Measurements from ENCODE around the gene KRTAP4-2.

Gene KRTAP4-2

DNA sequence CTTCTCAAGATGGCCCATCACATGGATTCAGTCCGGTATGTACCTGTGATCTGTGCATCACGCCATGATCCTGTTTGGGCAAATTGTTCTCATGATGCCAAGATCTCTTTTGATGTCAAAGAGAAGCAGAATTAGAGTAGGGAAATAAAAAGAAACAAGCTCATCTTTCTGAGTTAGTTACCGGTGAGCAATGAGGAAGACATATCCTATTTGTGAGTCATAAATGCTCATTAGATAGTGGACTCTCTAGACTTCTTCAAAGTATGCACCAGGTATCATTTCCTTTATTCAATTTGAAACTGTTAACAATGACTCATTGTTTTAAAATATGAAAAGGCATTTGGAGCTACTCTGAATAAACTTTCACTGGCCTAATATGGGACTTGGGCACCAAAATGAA lies 46.0 kb downstream of the KRTAP4-2 start:
- no peak overlapping the region for H3K4me3 ChIP-seq (ENCODE audit: low read depth, low read length)
- TF ChIP-seq, protein P1, sequence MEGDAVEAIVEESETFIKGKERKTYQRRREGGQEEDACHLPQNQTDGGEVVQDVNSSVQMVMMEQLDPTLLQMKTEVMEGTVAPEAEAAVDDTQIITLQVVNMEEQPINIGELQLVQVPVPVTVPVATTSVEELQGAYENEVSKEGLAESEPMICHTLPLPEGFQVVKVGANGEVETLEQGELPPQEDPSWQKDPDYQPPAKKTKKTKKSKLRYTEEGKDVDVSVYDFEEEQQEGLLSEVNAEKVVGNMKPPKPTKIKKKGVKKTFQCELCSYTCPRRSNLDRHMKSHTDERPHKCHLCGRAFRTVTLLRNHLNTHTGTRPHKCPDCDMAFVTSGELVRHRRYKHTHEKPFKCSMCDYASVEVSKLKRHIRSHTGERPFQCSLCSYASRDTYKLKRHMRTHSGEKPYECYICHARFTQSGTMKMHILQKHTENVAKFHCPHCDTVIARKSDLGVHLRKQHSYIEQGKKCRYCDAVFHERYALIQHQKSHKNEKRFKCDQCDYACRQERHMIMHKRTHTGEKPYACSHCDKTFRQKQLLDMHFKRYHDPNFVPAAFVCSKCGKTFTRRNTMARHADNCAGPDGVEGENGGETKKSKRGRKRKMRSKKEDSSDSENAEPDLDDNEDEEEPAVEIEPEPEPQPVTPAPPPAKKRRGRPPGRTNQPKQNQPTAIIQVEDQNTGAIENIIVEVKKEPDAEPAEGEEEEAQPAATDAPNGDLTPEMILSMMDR (IDR thresholded peaks at IDR 0.05; ENCODE audit: low read depth, low read length), result no peak
- no peak for DNase-seq
- peaks cover 61% of the 10 kb centered on the region for H3K27me3 ChIP-seq (ENCODE audit: insufficient read depth, low read depth, severe bottlenecking)
- no peak overlapping the region for H3K27ac ChIP-seq
- H3K36me3 ChIP-seq, result no peaks in the 10 kb centered on the region
- no peaks in the 10 kb centered on the region for H3K9me3 ChIP-seq (ENCODE audit: severe bottlenecking)
